NCI-H2029 treated with DMSO at 0.1 percent for 48 hours (cell line): ENCODE results near the gene TM9SF2.

Experiments used
- DNase-seq: peaks from one replicate; lab custom pipeline; 2025; lab: John Stamatoyannopoulos, UW

Gene TM9SF2

DNA sequence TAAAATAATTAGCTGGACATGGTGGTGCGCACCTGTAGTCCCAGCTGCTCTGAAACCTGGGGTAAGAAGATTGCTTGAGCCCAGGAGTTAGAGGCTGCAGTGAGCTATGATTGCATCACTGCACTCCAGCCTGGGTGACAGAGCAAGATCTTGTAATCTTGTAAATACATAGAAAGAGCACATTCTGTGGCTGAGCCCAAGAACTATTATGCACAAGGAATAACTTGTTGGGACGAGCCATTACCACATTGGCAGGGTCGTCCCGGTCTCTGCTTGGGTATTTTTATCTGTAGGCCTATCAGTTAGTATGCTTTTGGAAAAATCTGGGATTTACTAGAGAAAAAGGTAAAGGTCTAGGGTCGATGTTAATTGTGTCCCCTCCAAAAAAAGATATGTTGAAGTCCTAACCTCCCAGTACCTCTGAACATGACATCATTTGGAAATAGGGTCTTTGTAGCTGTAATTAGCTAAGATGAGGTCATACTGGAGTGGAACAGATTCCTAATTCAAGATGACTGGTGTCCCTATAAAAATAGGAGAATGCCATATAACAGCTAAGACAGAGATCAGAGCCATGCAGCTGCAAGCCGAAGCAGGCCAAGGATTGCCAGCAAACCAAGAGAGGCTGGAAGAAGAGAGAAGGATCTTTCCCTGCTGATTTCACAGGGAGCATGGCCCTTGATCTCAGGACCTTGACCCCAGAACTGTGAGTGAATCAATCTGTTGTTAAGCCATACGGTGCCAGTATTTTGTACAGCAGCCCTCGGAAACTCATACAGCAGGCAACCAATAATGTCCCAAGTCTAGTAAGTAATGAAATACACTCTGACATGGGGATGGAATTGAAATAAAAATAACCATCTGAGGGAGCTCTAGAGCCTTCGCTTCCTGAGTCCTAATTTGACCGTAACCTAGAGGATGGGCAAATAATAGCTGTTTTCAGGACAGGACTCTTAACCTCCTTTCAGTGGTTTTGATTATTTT is 77.0 kb downstream of the TM9SF2 start:
- no peak for DNase-seq

DNA sequence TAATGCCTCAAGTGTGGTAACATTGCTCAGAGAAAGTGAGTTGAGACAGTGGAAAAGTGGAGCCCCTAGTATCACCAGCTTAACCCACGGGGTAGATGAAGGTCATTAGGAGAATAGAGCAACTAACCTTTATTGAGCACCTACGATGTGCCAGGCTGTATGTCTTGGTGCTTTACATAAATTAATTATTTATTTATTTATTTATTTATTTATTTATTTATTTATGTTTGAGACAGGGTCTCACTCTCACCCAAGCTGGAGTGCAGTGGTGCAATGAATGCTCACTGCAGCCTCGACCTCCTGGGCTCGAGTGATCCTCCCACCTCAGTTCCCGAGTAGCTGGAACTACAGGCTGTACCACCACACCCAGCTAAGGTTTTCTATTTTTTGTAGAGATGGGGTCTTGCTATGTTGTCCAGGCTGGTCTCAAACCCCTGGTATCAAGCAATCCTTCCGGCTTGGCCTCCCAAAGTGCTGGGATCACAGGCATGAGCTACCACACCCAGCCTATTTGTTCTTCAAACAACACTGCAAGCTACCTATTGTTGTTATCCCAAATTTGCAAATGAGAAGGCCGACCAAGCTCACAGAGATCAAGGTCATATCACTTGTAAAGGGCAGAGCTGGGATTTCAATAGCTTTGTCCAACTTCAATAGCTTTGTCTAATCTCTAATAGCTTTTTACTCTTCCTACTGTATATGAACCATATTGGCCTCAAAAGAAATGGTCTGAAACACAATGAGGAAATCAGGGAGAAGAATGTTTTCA is 79.4 kb downstream of the TM9SF2 start:
- no peak for DNase-seq

DNA sequence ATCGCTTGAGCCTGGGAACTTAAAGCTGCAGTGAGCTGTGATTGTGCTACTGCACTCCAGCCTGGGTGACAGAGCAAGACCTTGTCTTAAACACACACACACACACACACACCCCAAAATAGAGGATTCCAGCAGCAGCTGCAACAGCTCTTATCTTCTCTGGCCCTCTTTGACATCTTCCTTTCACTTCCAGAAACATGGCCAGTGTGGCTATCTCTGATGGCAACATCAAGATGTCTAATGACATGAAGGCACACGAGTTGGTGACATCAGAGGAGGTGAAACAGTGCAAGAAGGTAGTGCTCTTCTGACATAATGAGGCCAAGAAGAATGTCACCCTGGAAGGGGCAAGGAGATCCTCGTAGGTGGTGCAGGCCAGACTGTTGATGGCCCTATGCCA is 81.2 kb downstream of the TM9SF2 start:
- no peak for DNase-seq

DNA sequence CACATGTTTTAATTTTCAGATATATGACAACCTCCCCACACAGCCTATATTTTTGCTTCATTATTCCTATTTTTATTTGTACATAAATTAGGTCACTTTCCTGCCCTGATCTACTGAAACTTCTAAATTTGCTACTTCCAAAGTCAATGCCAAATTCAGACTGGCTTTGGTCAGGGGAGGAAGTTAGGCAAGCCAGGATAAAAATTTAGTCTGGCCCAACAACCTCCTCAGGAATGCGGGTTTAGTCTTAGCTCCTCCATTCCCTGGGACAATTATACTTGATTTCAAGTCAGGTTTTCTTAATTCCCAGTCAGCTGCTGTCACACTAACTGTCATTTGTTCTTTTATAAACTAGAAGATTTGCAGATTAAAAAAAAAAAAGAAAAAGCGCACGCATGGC is 84.3 kb downstream of the TM9SF2 start:
- no peak for DNase-seq

DNA sequence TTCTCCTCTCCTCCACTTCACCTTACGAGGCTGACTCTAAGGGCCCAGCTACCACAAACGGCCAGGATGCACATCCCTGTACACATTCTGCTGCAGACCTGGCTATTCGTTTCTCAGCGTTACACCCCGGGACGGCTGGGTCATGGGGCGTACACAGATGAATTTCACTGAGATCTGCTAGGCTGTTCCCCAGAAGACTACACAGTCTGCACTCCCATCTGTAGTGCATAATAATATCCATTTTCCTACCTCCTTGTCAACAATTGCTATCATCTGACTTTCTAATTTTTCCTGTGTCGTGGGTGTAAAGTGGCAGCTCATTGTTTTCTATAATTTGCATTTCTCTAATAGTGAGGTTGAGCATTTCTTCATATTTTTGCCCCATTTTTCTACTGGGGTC is 85.7 kb downstream of the TM9SF2 start:
- no peak for DNase-seq

DNA sequence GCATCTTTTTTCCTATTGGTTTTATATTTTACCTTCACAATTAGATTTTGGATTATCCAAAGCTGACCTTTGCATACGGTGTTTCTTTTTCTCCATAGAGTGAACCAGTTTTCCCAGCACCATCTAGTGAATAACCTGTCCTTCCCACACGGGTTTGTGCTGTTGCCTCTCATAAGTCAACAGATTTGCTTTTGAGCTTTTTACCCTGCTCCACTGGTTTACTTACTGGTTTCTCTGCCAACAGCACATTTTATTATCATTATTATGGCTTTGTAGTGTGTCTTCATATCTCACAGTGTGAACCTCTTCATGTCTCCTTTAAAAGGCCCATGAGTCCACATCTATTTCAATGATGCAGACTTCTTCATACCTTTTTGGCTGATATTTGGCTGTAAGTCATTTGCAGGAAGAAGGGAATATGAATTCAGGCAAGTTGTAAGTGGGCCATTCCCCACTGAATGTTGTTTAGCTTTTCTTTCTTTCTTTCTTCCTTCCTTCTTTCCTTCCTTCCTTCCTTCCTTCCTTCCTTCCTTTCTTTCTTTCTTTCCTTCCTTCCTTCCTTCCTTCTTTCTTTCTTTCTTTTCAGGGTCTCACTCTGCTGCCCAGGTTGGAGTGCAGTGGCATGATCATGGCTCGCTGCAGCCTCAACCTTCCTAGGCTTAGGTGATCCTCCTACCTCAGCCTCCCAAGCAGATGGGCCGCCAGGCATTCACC is 86.8 kb downstream of the TM9SF2 start:
- DNase-seq = no peak

DNA sequence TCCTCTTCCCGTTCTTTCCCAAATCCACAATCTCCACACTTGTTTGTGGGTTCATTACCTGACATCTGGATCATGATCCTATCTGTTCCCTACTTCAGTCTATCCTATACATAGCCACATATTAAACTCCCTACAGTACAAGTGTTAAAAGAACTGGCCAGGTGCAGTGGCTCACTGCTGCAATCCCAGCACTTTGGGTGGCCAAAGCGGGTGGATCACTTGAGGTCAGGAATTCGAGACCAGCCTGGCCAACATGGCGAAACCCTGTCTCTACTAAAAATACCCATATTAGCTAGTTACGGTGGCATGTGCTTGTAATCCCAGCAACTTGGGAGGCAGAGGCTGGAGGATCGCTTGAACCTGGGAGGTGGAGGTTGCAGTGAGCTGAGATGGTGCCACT is 88.3 kb downstream of the TM9SF2 start:
- no peak for DNase-seq

GRCh38 chr13:99590519-99591011 is 89.3 kb downstream of the TM9SF2 start:
- no peak for DNase-seq

DNA sequence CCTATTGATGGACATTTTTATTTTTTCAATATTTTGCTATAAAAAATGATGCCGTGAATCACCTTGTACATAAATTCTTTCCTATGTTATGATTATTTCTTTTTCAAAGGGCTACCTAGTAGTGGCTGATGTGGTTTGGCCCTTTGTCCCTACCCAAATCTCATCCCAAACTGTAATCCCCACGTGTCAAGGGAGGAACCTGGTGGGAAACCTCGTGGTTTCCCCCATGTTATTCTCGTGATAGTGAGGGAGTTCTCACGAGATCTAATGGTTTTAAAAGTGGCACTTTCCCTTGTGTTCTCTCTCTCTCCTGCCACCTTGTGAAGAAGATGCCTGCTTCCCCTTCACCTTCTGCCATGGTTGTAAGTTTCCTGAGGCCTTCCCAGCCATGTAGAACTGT is 94.9 kb downstream of the TM9SF2 start:
- DNase-seq = no peak

GRCh38 chr13:99600318-99600717 is 99.0 kb downstream of the TM9SF2 start:
- DNase-seq = no peak

DNA sequence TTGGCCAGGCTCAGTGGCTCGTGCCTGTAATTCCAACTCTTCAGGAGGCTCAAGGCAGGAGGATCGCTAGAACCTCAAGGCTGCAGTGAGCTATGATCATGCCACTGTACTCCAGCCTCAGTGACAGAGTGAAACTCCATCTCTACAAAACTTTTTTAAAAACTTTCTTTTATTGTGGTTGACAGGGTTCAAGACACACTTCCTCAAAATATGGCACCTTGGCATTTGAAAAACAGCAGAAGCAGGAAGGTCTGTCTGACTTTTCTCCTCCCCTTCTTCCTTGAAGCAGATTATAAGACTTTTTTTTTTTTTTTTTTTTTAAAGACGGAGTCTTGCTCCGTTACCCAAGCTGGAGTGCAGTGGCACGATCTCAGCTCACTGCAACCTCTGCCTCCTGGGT is 100.3 kb downstream of the TM9SF2 start:
- DNase-seq = no peak

GRCh38 chr13:99604636-99605035 is 103.4 kb downstream of the TM9SF2 start:
- DNase-seq = no peak

- DNase-seq = no peak
These were observed 104.4 kb downstream of the TM9SF2 start for GRCh38 chr13:99605420-99606323.

DNA sequence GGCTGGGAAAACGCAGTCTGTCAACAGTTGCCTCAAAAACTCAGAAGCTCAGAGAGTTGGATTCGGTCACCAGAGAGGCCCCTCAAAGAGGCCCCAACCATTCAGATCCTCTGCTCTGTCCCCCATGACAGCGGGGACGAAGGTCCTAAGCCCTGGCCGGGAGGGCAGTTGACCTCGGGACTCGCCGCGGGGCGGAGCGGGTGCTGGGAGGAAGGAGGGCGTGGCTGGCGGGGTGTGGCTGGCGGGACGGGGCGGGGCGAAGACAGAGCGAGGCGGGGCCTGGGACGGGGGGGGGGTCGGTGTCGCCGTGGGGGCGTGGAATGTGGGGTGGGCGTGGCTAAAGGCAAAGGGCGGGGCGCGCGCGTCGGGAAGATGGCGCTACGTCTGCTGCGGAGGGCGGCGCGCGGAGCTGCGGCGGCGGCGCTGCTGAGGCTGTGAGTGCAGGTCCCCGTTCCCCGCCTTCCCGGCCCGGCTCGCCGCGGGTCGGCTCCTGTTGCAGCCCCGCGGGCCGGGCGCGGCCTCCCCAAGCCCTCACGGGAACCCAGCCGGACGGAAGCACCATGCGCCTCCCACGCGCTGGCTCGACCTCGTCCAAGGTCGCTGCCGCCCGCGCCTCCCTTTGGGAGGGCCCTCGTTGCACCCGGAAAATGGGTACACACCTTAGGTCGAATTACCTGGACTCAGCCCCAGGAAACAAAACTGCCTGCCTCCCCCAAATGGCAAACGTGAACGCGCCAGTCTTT is 105.2 kb downstream of the TM9SF2 start, which contains the start of gene CLYBL:
TSS of gene CLYBL (plus strand) at position 367 of the 743 bp plus-strand sequence.
- no peak for DNase-seq

DNA sequence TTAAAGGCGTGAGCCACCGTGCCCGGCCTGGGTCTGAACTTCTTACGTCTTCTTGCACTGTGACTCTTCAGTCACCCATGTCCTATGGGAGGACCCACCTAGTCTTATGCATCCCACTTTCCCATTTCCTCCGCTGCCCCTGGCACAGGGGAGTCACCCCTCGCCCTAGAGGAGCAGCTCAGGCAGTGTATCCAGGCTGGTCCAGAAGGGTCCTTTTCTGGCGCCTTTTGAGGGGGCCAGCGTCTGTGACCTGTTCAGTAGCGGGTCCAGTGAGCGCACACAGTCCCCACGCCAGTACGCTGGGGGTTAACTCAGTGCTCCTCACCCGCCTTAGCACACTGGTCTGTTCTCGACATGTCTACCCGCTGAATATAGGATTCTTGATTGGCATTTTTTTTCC is 107.1 kb downstream of the TM9SF2 start:
- DNase-seq = no peak

- no peak for DNase-seq
These were observed 109.5 kb downstream of the TM9SF2 start for GRCh38 chr13:99610702-99611289.
